HepG2 (cell line): ENCODE data around the gene FRMD4B. TPM values are rescaled to one million over a fixed set of nuclear protein-coding genes. Genes with fewer than 3 reads are reported as not detected.

Experiments used
- ATAC-seq: fragments of 200-7000 bp; cut with Tn5 transposase; 3 replicates; pipeline ENCODE4 v1.9.1; 2020; ENCODE audit warnings: mild to moderate bottlenecking, moderate library complexity
- BruUV-seq: library from RNA; stranded (reverse); fragments of 400-500 nt; replicated peaks from 2 replicates; lab custom pipeline; 2021; lab: Mats Ljungman, UMichigan
- CTCF ChIA-PET: fragments of 300-600 bp; formaldehyde crosslinking; extraction: SDS; loops from one replicate; lab custom pipeline; 2021; ENCODE audit warnings: low total read pairs, inconsistent platforms, low intra/inter-chr PET ratio; lab: Yijun Ruan, JAX
- POLR2A ChIA-PET: fragments of 350-600 bp; sonication (Branson Sonifier 250); formaldehyde crosslinking; loops from one replicate; lab custom pipeline; 2020; ENCODE audit warnings: antibody characterized with exemption, inconsistent platforms; lab: Yijun Ruan, JAX
- DNase-seq: peaks from one replicate; pipeline ENCODE4 v3.0.0-alpha.2; 2015; ENCODE audit warnings: low spot score
- FAIRE-seq: peaks from 3 replicates; lab custom pipeline; 2011; peaks lifted over from hg19 to GRCh38; lab: Jason Lieb, UNC
- H2AFZ ChIP-seq: one replicate; pipeline ENCODE4 v1.6.1; 2011; ENCODE audit warnings: low read length, inconsistent platforms
- H3K27ac ChIP-seq: fragments of 300-600 bp; 3 replicates; pipeline ENCODE4 v1.8.0; 2011; ENCODE audit warnings: mixed run types, mild to moderate bottlenecking, mixed read lengths, low read length, inconsistent platforms; ENCODE audit not compliant: insufficient read depth; ENCODE audit errors: extremely low read length
- H3K27me3 ChIP-seq, 2 experiments: fragments of 200-600 bp in 1 of 2; 2 replicates in 1 of 2; 3 replicates in 1 of 2; pipeline versions ENCODE4 v1.6.0 to v1.8.0; 2011; ENCODE audit warnings: low read length in 2 of 2, mild to moderate bottlenecking in 2 of 2, moderate library complexity in 2 of 2, inconsistent platforms in 1 of 2; ENCODE audit not compliant: insufficient read depth in 2 of 2, control insufficient read depth in 1 of 2
- H3K36me3 ChIP-seq, 2 experiments: fragments of 200-600 bp in 1 of 2; replicated peaks in 1 of 2; 2 replicates in 1 of 2; 3 replicates in 1 of 2; pipeline versions ENCODE4 v1.5.1 to v1.8.0; 2011; ENCODE audit warnings: low read length in 2 of 2, inconsistent platforms in 1 of 2; ENCODE audit not compliant: insufficient read depth in 2 of 2, control insufficient read depth in 1 of 2
- H3K4me1 ChIP-seq: 2 replicates; pipeline ENCODE4 v1.5.1; 2012; ENCODE audit warnings: low read length, inconsistent platforms; ENCODE audit not compliant: insufficient read depth
- H3K4me2 ChIP-seq: 2 replicates; pipeline ENCODE4 v1.6.0; 2011; ENCODE audit warnings: low read depth, low read length, inconsistent platforms
- H3K4me3 ChIP-seq, 3 experiments: fragments of 200-600 bp in 1 of 3; sonication (generic), shearing (Covaris generic) in 1 of 3; replicated peaks in 1 of 3; 2 replicates each; pipeline ENCODE4 v1.5.1; 2011 to 2016; ENCODE audit warnings: low read length in 3 of 3, inconsistent platforms in 2 of 3, low read depth in 2 of 3, mild to moderate bottlenecking in 2 of 3, control low read depth in 1 of 3, mixed read lengths in 1 of 3; ENCODE audit not compliant: insufficient read depth in 1 of 3
- H3K79me2 ChIP-seq: one replicate; pipeline ENCODE4 v1.6.1; 2011; ENCODE audit warnings: low read length, inconsistent platforms; ENCODE audit not compliant: insufficient read depth
- H3K9ac ChIP-seq: 2 replicates; pipeline ENCODE4 v1.6.0; 2011; ENCODE audit warnings: mild to moderate bottlenecking, low read depth, low read length, inconsistent platforms; ENCODE audit not compliant: insufficient read depth
- H3K9me3 ChIP-seq: 2 replicates; pipeline ENCODE4 v1.5.1; 2012; ENCODE audit warnings: mild to moderate bottlenecking, low read length
- H4K20me1 ChIP-seq: 2 replicates; pipeline ENCODE4 v1.6.0; 2011; ENCODE audit warnings: inconsistent platforms, mild to moderate bottlenecking, low read length, moderate library complexity; ENCODE audit not compliant: insufficient read depth
- CHD4 ChIP-seq: fragments of 200-600 bp; sonication (generic); IDR thresholded peaks from 2 replicates; pipeline ENCODE4 v1.7.0; 2017; ENCODE audit warnings: mild to moderate bottlenecking, low read length, borderline replicate concordance
- DPF2 ChIP-seq: sonication (generic); formaldehyde crosslinking; IDR thresholded peaks from 2 replicates; pipeline ENCODE4 v1.4.0; 2020; ENCODE audit warnings: mild to moderate bottlenecking, low read depth, missing genetic modification reagents, borderline replicate concordance
- HNRNPL ChIP-seq: fragments of 200-400 bp; formaldehyde crosslinking; IDR thresholded peaks from 2 replicates; pipeline ENCODE4 v1.6.1; 2017; ENCODE audit warnings: mild to moderate bottlenecking, low read depth, low read length
- IKZF1 ChIP-seq: fragments of 450-650 bp; IDR thresholded peaks from 2 replicates; pipeline ENCODE4 v1.7.1; 2016
- SNAPC2 ChIP-seq: sonication (generic); formaldehyde crosslinking; IDR thresholded peaks from 2 replicates; pipeline ENCODE4 v1.8.1; 2022; ENCODE audit warnings: mild to moderate bottlenecking, missing genetic modification reagents
- SP140L ChIP-seq: sonication (generic); formaldehyde crosslinking; IDR thresholded peaks from 2 replicates; pipeline ENCODE4 v1.4.0; 2020; ENCODE audit warnings: missing genetic modification reagents, borderline replicate concordance
- TEAD2 ChIP-seq: sonication (generic); formaldehyde crosslinking; IDR thresholded peaks from 2 replicates; pipeline ENCODE4 v1.9.0; 2021; ENCODE audit warnings: missing genetic modification reagents
- ZNF282 ChIP-seq: fragments of 450-650 bp; IDR thresholded peaks from 2 replicates; pipeline ENCODE4 v1.6.1; 2018; ENCODE audit not compliant: partially characterized antibody
- ZNF441 ChIP-seq: sonication (generic); formaldehyde crosslinking; IDR thresholded peaks from 2 replicates; pipeline ENCODE4 v1.7.0; 2021; ENCODE audit warnings: missing genetic modification reagents, borderline replicate concordance
- ZNF546 ChIP-seq: sonication (generic); formaldehyde crosslinking; conservative IDR thresholded peaks from 2 replicates; pipeline ENCODE4 v1.8.1; 2023; ENCODE audit warnings: mild to moderate bottlenecking, missing genetic modification reagents
- ZNF850 ChIP-seq: sonication (generic); formaldehyde crosslinking; conservative IDR thresholded peaks from 2 replicates; pipeline ENCODE4 v1.9.0; 2021; ENCODE audit warnings: mild to moderate bottlenecking, missing genetic modification reagents
- WGBS: methylation state at CpG from one replicate; pipeline ENCODE4 v1.1.6; 2017; ENCODE audit warnings: low lambda C conversion rate; 5-methylcytosine and 5-hydroxymethylcytosine counted together
- in situ Hi-C: cut with HindIII; loops from 2 replicates; pipeline ENCODE4 v1.10.0; 2017; ENCODE audit warnings: low pct_unique_long_range_greater_than_20kb; ENCODE audit not compliant: extremely low pct_ligation_motif_present
- intact Hi-C: fragments of 100-400 bp; cut with micrococcal nuclease; formaldehyde crosslinking; loops from one replicate; pipeline ENCODE4 v1.10.0; 2022; ENCODE audit not compliant: unreplicated experiment
- polyA plus RNA-seq, 8 experiments: library from polyadenylated mRNA; depleted of rRNA in 3 of 8; stranded (reverse) in 7 of 8; unstranded in 1 of 8; fragments of >200 nt; fragmentation: Illumina TruSeq in 4 of 8; extraction: Trizol in 4 of 8; gene quantifications; 2 replicates each; pipeline versions ENCODE4 v1.2.1 to v1.2.3, GENCODE V29; 2011 to 2016; ENCODE audit warnings: low read depth in 4 of 8, missing spikeins in 1 of 8, mixed read lengths in 1 of 8; ENCODE audit not compliant: insufficient read depth in 1 of 8
- total RNA-seq, 5 experiments: library from RNA; depleted of rRNA; stranded (reverse); fragments of >200 nt; fragmentation: Illumina TruSeq; extraction: Trizol; gene quantifications; 2 replicates each; pipeline ENCODE4 v1.2.3, GENCODE V29; 2016; ENCODE audit warnings: low read depth in 1 of 5
- TF ChIP-seq, protein P1 (sequence below): sonication (generic); formaldehyde crosslinking; IDR thresholded peaks from 2 replicates; pipeline ENCODE4 v1.9.0; 2021; ENCODE audit warnings: missing genetic modification reagents, mild to moderate bottlenecking, borderline replicate concordance
- TF ChIP-seq, protein P2 (sequence below): sonication (generic); formaldehyde crosslinking; IDR thresholded peaks from 2 replicates; pipeline ENCODE4 v1.5.1; 2020; ENCODE audit warnings: missing genetic modification reagents, mild to moderate bottlenecking, borderline replicate concordance
- TF ChIP-seq, protein P3 (sequence below): sonication (generic); formaldehyde crosslinking; IDR thresholded peaks from 2 replicates; pipeline ENCODE4 v1.4.0; 2020; ENCODE audit warnings: missing genetic modification reagents

FRMD4B gene
- total and polyA plus RNA-seq, 2 of the 13 experiments (the other 11 are each of a cell fraction or from before 2014, with no cell fraction given) = 3.0 to 3.3 TPM

GRCh38 chr3:69244039-69244438 is 141.8 kb downstream of the FRMD4B start:
- DNase-seq (no peak), ATAC-seq (no peak), FAIRE-seq (no peak)
- no peaks in the 10 kb centered on the region for H4K20me1 ChIP-seq
- in situ Hi-C loops = no loop called here
- TF ChIP-seq ZNF850 (CRISPR knock-in tag) (no peak), CHD4 (no peak), SP140L (CRISPR knock-in tag) (no peak), ZNF546 (CRISPR knock-in tag) (no peak), SNAPC2 (no peak), IKZF1 (no peak), DPF2 (CRISPR knock-in tag) (no peak), ZNF282 (no peak), TEAD2 (CRISPR knock-in tag) (no peak), ZNF441 (CRISPR knock-in tag) (no peak), HNRNPL (no peak)
- TF ChIP-seq, protein P1, sequence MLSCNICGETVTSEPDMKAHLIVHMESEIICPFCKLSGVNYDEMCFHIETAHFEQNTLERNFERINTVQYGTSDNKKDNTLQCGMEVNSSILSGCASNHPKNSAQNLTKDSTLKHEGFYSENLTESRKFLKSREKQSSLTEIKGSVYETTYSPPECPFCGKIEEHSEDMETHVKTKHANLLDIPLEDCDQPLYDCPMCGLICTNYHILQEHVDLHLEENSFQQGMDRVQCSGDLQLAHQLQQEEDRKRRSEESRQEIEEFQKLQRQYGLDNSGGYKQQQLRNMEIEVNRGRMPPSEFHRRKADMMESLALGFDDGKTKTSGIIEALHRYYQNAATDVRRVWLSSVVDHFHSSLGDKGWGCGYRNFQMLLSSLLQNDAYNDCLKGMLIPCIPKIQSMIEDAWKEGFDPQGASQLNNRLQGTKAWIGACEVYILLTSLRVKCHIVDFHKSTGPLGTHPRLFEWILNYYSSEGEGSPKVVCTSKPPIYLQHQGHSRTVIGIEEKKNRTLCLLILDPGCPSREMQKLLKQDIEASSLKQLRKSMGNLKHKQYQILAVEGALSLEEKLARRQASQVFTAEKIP (CRISPR knock-in tag) = no peak
- TF ChIP-seq, protein P2, sequence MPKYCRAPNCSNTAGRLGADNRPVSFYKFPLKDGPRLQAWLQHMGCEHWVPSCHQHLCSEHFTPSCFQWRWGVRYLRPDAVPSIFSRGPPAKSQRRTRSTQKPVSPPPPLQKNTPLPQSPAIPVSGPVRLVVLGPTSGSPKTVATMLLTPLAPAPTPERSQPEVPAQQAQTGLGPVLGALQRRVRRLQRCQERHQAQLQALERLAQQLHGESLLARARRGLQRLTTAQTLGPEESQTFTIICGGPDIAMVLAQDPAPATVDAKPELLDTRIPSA = no peak
- TF ChIP-seq, protein P3, sequence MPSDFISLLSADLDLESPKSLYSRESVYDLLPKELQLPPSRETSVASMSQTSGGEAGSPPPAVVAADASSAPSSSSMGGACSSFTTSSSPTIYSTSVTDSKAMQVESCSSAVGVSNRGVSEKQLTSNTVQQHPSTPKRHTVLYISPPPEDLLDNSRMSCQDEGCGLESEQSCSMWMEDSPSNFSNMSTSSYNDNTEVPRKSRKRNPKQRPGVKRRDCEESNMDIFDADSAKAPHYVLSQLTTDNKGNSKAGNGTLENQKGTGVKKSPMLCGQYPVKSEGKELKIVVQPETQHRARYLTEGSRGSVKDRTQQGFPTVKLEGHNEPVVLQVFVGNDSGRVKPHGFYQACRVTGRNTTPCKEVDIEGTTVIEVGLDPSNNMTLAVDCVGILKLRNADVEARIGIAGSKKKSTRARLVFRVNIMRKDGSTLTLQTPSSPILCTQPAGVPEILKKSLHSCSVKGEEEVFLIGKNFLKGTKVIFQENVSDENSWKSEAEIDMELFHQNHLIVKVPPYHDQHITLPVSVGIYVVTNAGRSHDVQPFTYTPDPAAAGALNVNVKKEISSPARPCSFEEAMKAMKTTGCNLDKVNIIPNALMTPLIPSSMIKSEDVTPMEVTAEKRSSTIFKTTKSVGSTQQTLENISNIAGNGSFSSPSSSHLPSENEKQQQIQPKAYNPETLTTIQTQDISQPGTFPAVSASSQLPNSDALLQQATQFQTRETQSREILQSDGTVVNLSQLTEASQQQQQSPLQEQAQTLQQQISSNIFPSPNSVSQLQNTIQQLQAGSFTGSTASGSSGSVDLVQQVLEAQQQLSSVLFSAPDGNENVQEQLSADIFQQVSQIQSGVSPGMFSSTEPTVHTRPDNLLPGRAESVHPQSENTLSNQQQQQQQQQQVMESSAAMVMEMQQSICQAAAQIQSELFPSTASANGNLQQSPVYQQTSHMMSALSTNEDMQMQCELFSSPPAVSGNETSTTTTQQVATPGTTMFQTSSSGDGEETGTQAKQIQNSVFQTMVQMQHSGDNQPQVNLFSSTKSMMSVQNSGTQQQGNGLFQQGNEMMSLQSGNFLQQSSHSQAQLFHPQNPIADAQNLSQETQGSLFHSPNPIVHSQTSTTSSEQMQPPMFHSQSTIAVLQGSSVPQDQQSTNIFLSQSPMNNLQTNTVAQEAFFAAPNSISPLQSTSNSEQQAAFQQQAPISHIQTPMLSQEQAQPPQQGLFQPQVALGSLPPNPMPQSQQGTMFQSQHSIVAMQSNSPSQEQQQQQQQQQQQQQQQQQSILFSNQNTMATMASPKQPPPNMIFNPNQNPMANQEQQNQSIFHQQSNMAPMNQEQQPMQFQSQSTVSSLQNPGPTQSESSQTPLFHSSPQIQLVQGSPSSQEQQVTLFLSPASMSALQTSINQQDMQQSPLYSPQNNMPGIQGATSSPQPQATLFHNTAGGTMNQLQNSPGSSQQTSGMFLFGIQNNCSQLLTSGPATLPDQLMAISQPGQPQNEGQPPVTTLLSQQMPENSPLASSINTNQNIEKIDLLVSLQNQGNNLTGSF (CRISPR knock-in tag) = no peak
- H3K9ac ChIP-seq = no peak overlapping the region
- H3K4me1 ChIP-seq = peaks cover 21% of the 10 kb centered on the region
- H3K4me2 ChIP-seq = no peak overlapping the region
- no TSS peak for BruUV-seq
- intact Hi-C loops = no loop called here
- POLR2A ChIA-PET = no interaction called here
- no peak overlapping the region for H3K4me3 ChIP-seq
- H3K27ac ChIP-seq = no peak overlapping the region
- no peaks in the 10 kb centered on the region for H3K79me2 ChIP-seq
- no peaks in the 10 kb centered on the region for H3K9me3 ChIP-seq
- CTCF ChIA-PET = no interaction called here
- no peaks in the 10 kb centered on the region for H3K36me3 ChIP-seq
- peaks cover 0 to 1% of the 10 kb centered on the region in 2 experiments; a peak in 2 of 5 replicates for H3K27me3 ChIP-seq
- WGBS = 92% methylated on average over 2 of the region's 2 CpGs
- H2AFZ ChIP-seq = no peak overlapping the region
